Colonic mucosa (tissue), 4 donors: ENCODE results near the gene GASK1B. TPM values are rescaled to one million over a fixed set of nuclear protein-coding genes. Genes with fewer than 3 reads are reported as not detected.

Experiments used
- DNase-seq: peaks from one replicate; pipeline ENCODE4 v3.0.0-alpha.2; 2020
- H3K27ac ChIP-seq: fragments of 200-600 bp; one replicate; pipeline ENCODE4 v1.8.0; 2021
- H3K27me3 ChIP-seq: fragments of 200-600 bp; one replicate; pipeline ENCODE4 v1.8.0; 2021
- H3K36me3 ChIP-seq: fragments of 200-600 bp; one replicate; pipeline ENCODE4 v1.8.0; 2021
- H3K4me1 ChIP-seq: fragments of 200-600 bp; one replicate; pipeline ENCODE4 v1.8.0; 2021; ENCODE audit warnings: mild to moderate bottlenecking
- H3K4me3 ChIP-seq: fragments of 200-600 bp; one replicate; pipeline ENCODE4 v1.8.0; 2021
- H3K9ac ChIP-seq, 2 donors: one replicate each; pipeline ENCODE4 v1.7.0; 2013; ENCODE audit warnings: control low read depth in 2 of 2, low read depth in 2 of 2, low read length in 2 of 2
- H3K9me3 ChIP-seq: fragments of 200-600 bp; one replicate; pipeline ENCODE4 v1.8.0; 2021
- intact Hi-C: fragments of 100-400 bp; cut with DNase I; formaldehyde crosslinking; loops from one replicate; pipeline ENCODE4 v1.14.1; 2022
- total RNA-seq, 2 donors: library from RNA; stranded (reverse); fragmentation: NEBNext Ultra II Directional in 1 of 2; extraction: Animal tissue kit (Norgen Biotek cat#: 25700) in 1 of 2; gene quantifications; one replicate each; pipeline ENCODE4 v1.2.1, GENCODE V29; 2021
- TF ChIP-seq, protein P1 (sequence below): fragments of 200-600 bp; IDR thresholded peaks from one replicate; pipeline ENCODE4 v1.8.0; 2022; ENCODE audit warnings: antibody characterized with exemption, mild to moderate bottlenecking
- donor health status: healthy.
- donor health status: DM: no; HTN: no; CAD: no.
- donor health status: DM: no; HTN: no; CAD: no.

Gene GASK1B
- total RNA-seq, 2 donors from 2014 or later: 13.6 to 18.0 TPM

DNA sequence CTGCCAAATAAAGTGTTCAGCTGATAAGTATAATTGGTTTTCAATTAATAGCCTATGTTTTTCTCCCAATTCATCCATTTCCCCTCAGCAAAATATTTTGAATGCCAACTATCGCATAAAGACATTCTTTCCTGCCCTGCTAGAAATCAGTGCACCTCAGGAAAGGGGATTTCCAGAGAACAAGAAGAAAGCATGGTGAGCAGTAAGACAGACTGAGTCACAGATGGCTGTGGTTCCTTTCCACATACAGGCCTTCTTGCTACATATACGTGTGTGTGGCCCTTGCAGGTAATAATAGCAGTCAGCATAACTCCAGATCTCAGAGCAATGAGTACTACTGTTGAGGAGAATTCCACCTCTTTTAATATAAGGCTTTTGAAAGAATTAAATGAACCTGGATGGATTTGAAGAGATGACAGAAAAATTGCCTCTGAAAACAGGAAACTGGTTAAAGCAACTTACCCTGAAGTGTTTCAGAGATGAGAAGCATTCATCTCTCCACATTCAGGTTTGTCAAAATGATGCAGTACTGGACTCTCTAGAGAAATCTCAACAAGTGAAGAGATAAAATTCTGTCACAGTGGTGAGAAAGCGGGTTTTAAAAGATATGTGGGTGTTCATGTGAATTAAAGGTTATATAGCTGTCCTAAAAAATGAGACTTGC, 13.6 kb downstream of the GASK1B start:
- Histone ChIP-seq H3K9me3 (no peaks in the 10 kb centered on the region), H3K4me1 (no peaks in the 10 kb centered on the region), H3K27ac (no peak overlapping the region), H3K27me3 (no peaks in the 10 kb centered on the region), H3K9ac (no peak overlapping the region), H3K36me3 (no peaks in the 10 kb centered on the region), H3K4me3 (no peak overlapping the region)
- no peak for DNase-seq
- TF ChIP-seq, protein P1, sequence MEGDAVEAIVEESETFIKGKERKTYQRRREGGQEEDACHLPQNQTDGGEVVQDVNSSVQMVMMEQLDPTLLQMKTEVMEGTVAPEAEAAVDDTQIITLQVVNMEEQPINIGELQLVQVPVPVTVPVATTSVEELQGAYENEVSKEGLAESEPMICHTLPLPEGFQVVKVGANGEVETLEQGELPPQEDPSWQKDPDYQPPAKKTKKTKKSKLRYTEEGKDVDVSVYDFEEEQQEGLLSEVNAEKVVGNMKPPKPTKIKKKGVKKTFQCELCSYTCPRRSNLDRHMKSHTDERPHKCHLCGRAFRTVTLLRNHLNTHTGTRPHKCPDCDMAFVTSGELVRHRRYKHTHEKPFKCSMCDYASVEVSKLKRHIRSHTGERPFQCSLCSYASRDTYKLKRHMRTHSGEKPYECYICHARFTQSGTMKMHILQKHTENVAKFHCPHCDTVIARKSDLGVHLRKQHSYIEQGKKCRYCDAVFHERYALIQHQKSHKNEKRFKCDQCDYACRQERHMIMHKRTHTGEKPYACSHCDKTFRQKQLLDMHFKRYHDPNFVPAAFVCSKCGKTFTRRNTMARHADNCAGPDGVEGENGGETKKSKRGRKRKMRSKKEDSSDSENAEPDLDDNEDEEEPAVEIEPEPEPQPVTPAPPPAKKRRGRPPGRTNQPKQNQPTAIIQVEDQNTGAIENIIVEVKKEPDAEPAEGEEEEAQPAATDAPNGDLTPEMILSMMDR: no peak
- intact Hi-C loops: no loop called here

DNA sequence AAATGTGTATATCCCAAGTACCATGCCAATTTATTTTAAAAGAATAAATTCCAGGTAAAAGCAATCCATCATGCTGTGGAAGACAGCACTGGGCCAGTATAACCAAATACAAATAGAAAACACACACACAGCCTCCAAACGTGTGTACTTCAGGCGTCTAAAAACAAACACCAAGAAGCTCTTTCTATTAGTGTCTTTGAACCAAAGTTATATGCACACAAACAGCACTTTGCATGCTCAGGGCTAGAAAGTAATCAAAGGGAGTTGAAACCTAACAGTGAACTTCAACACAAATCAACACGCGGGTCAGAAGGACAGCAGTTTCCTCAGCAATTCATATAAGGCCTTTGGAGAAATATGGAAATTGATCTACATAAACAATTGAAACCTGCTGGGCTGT, 15.4 kb downstream of the GASK1B start:
- no peaks in the 10 kb centered on the region for H3K36me3 ChIP-seq
- intact Hi-C loops: no loop called here
- no peaks in the 10 kb centered on the region for H3K27me3 ChIP-seq
- no peaks in the 10 kb centered on the region for H3K9me3 ChIP-seq
- no peaks in the 10 kb centered on the region for H3K4me1 ChIP-seq
- H3K9ac ChIP-seq: no peak overlapping the region
- DNase-seq: no peak
- TF ChIP-seq, protein P1: no peak
- no peak overlapping the region for H3K27ac ChIP-seq
- no peak overlapping the region for H3K4me3 ChIP-seq

DNA sequence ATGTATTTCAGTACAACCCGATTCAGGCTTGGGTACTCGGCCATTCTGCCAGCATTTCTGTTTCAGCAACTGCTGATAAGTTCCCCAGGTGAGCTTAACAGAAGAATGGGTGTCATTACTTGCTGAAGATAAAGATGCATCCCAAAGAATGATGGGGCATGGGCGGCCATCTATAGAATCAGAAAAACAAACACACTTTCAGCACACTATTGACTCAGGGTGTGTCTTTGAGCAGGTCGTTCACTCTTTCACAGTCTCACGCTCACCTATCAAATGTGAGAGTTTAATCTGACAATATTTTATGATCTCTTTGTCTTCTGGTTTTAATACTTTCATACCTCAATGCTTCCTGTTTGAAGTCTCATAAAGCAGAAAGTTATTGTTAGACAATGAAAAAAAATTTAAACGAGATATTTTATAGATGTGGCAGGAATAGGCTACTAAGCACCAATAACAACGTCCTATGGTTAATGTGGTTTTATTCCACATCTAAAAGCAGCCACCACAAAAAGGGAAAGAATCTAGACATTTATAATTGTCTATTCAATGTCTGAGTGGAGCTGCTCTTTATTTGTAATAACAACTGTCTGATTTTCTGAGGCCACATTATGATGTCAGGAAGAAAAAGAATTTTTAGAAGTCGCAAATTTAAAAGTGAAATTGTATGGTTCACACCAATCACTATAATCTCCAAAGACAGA, 17.0 kb downstream of the GASK1B start:
- Histone ChIP-seq H3K4me3 (no peak overlapping the region), H3K36me3 (no peaks in the 10 kb centered on the region), H3K27ac (no peak overlapping the region), H3K9me3 (no peaks in the 10 kb centered on the region), H3K4me1 (no peaks in the 10 kb centered on the region), H3K9ac (peak overlapping the region in 1 of 2 donors; percentile 21), H3K27me3 (no peaks in the 10 kb centered on the region)
- peak; percentile 52 for DNase-seq
- intact Hi-C loops: no loop called here
- TF ChIP-seq, protein P1: no peak

DNA sequence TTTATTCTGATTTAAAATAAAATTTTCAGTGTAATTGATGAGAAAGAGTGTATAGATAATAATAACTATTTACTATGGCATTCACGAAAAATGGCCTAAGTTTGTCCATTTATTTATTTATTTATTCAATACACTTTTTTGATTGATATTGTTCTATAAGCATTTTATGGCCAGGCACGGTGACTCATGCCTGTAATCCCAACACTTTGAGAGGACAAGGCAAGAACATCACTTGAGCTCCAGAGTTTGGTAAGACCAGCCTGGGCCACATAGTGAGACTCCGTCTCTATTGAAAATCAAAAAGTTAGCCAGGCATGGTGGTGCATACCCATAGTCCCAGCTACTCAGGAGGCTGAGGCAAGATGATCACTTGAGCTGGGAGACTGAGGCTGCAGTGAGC, 25.7 kb downstream of the GASK1B start:
- H3K4me3 ChIP-seq: no peak overlapping the region
- H3K9me3 ChIP-seq: no peaks in the 10 kb centered on the region
- TF ChIP-seq, protein P1: no peak
- DNase-seq: no peak
- intact Hi-C loops: no loop called here
- no peak overlapping the region for H3K9ac ChIP-seq
- H3K27ac ChIP-seq: no peak overlapping the region
- H3K27me3 ChIP-seq: no peaks in the 10 kb centered on the region
- H3K36me3 ChIP-seq: no peaks in the 10 kb centered on the region
- H3K4me1 ChIP-seq: no peaks in the 10 kb centered on the region

DNA sequence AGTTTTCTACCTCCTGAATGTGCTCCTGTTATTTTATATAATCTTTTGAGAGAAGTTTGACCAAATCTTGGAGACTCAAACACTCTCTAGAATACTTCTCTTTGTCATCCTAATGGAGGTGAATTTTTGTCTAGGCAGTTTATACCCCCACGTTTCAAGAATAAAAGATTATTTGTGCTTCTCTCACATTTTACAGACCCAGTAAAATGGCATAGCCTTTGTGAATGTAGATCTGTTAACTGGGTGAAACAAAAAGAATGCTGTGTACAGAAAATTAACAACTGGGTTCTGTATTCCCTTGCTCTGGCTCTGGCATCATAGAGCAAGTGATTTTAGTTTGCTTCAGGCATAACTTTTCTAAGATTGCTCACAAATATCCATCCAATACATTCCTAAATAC, 26.1 kb downstream of the GASK1B start:
- Histone ChIP-seq H3K36me3 (no peaks in the 10 kb centered on the region), H3K4me1 (no peaks in the 10 kb centered on the region), H3K27ac (no peak overlapping the region), H3K9ac (no peak overlapping the region), H3K4me3 (no peak overlapping the region), H3K9me3 (no peaks in the 10 kb centered on the region), H3K27me3 (no peaks in the 10 kb centered on the region)
- TF ChIP-seq, protein P1: no peak
- no peak for DNase-seq
- intact Hi-C loops: no loop called here
